GM15510 (cell line): ENCODE measurements around the gene SLC10A7.

Source experiments
- POLR2A ChIP-seq: IDR thresholded peaks from 3 replicates; pipeline ENCODE4 v1.6.1; 2011; ENCODE audit warnings: borderline replicate concordance; ENCODE audit not compliant: insufficient read length; ENCODE audit errors: extremely low read depth

SLC10A7 gene

GRCh38 chr4:146417822-146418221 lies 103.9 kb downstream of the SLC10A7 start:
- no peak for TF ChIP-seq POLR2A

- TF ChIP-seq POLR2A, result no peak
These were observed 105.9 kb downstream of the SLC10A7 start for GRCh38 chr4:146415829-146416228.

- TF ChIP-seq POLR2A, result no peak
These were observed 114.1 kb downstream of the SLC10A7 start for GRCh38 chr4:146407669-146408084.

GRCh38 chr4:146407257-146407656 lies 114.5 kb downstream of the SLC10A7 start:
- TF ChIP-seq POLR2A, result no peak

GRCh38 chr4:146401274-146401673 lies 120.5 kb downstream of the SLC10A7 start:
- no peak for TF ChIP-seq POLR2A

- TF ChIP-seq POLR2A, result no peak
These were observed 122.8 kb downstream of the SLC10A7 start for GRCh38 chr4:146398896-146399445.

GRCh38 chr4:146398404-146398803 lies 123.3 kb downstream of the SLC10A7 start:
- TF ChIP-seq POLR2A, result no peak

- TF ChIP-seq POLR2A, result no peak
These were observed 132.2 kb downstream of the SLC10A7 start for GRCh38 chr4:146389561-146389960.

- no peak for TF ChIP-seq POLR2A
These were observed 139.5 kb downstream of the SLC10A7 start for GRCh38 chr4:146382194-146382593.

- no peak for TF ChIP-seq POLR2A
These were observed 140.4 kb downstream of the SLC10A7 start for GRCh38 chr4:146381263-146381872.

GRCh38 chr4:146379744-146380143 lies 142.0 kb downstream of the SLC10A7 start:
- no peak for TF ChIP-seq POLR2A

GRCh38 chr4:146371812-146372211 lies 149.9 kb downstream of the SLC10A7 start:
- TF ChIP-seq POLR2A, result no peak

GRCh38 chr4:146370841-146371240 lies 150.9 kb downstream of the SLC10A7 start:
- TF ChIP-seq POLR2A, result no peak

- no peak for TF ChIP-seq POLR2A
These were observed 152.3 kb downstream of the SLC10A7 start for GRCh38 chr4:146369446-146369845.

GRCh38 chr4:146368209-146368608 lies 153.5 kb downstream of the SLC10A7 start:
- TF ChIP-seq POLR2A, result no peak

- TF ChIP-seq POLR2A, result no peak
These were observed 154.4 kb downstream of the SLC10A7 start for GRCh38 chr4:146367347-146367746.
